IPS DF 4.7 (cell line): ENCODE results near the gene CCNF.

ENCODE experiments used
- DNase-seq: peaks from one replicate; pipeline ENCODE4 v3.0.0-alpha.2; 2013; ENCODE audit warnings: low spot score; ENCODE audit errors: extremely low read depth

The CCNF gene

GRCh38 chr16:2500918-2501750, 71.9 kb downstream of the CCNF start:
- DNase-seq, result no peak

GRCh38 chr16:2501946-2502895, 73.0 kb downstream of the CCNF start:
- DNase-seq, result no peak

DNA sequence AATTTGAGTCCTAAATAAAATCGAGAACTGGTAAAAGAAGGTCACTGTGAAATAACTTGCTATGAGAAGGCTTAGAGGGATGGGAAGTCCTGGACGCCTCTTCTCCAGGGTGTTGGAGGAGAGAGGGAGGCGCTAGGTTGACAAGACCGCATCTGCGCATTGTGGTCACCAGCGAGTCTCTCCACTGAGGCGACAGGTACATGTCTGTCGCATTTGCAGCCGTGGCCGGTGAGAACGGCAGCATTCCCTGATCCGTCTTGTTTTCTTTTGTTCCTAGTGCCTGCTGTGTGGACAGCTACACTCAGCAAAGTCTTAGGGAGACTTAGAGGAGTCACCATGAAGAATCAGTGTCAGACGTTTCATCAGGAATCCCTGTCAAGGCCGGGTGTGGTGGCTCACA, 76.4 kb downstream of the CCNF start:
- DNase-seq, result no peak

- DNase-seq, result no peak
These were observed 77.9 kb downstream of the CCNF start for GRCh38 chr16:2507052-2507659.

DNA sequence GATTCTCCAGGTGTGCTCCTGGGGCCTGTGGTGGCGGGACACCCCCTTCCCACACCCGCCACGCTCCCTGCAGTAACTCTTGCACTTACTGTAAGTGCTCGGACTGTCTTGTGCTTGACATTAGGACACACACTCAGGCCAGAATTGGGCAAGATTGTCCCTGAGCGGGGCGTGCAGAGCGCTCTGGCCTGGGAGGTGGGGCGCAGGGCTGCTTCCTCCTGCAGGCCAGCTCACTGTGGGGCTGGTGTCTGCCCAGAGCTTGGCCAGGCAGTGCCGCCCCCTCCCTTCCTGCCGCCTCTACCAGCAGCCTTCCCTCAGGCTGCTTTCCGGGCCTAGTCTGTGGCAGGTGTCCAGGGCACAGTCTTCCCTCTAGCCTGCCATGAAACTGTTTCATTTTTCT, 78.4 kb downstream of the CCNF start:
- no peak for DNase-seq
